ENCODE data around the gene TMEM121. TPM values are rescaled to one million over a fixed set of nuclear protein-coding genes. Genes with fewer than 3 reads are reported as not detected.

Gene TMEM121
- total and polyA plus RNA-seq, 2 of the 4 experiments (the other 2 are of a cell fraction), result 2.7 to 6.3 TPM

DNA sequence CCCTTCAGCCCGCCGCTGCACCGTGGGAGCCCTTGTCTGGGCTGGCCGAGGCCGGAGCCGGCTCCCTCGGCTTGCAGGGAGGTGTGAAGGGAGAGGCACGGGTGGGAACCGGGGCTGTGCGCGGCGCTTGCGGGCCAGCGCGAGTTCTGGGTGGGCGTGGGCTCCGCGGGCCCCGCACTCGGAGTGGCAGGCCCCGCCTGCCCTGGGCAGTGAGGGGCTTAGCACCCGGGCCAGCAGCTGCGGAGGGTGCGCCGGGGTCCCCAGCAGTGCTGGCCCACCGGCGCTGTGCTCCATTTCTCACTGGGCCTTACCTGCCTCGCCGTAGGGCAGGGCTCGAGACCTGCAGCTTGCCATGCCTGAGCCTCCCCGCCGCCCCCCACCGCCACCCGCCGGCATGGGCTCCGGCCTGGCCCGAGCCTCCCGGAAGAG, 21.4 kb downstream of the TMEM121 start:
- Histone ChIP-seq H3K4ac (ENCODE audit: low read depth, low read length) (no peak overlapping the region), H4K5ac (ENCODE audit: low read depth, low read length) (no peak overlapping the region), H3K79me1 (ENCODE audit: low read depth in 1 of 2, low read length in 2 of 2) (no peaks in the 10 kb centered on the region), H3K23ac (ENCODE audit: low read depth, low read length) (no peak overlapping the region), H3K27ac (ENCODE audit: insufficient read depth, low read length) (no peak overlapping the region), H2BK15ac (ENCODE audit: low read depth, low read length) (no peak overlapping the region), H2BK5ac (ENCODE audit: low read depth, low read length, poor library complexity, severe bottlenecking) (no peak overlapping the region), H3K36me3 (ENCODE audit: control insufficient read depth, insufficient read depth, low read length) (no peaks in the 10 kb centered on the region), H4K20me1 (ENCODE audit: insufficient read depth, low read length) (no peaks in the 10 kb centered on the region), H2BK20ac (ENCODE audit: low read depth, low read length) (no peak overlapping the region), H2BK120ac (ENCODE audit: low read depth, low read length) (no peak overlapping the region), H3K56ac (ENCODE audit: extremely low read depth, insufficient read depth, low read length) (no peak overlapping the region), H2AK9ac (replicated peaks; ENCODE audit: low read depth, low read length, poor library complexity) (no peak overlapping the region), H3K9ac (ENCODE audit: low read depth, low read length) (no peak overlapping the region), H3K9me3 (ENCODE audit: control insufficient read depth, insufficient read depth, low read length) (peaks cover 1% of the 10 kb centered on the region; the same call in 1 of the 2 replicates), H2AK5ac (ENCODE audit: low read depth, low read length) (no peak overlapping the region), H4K8ac (ENCODE audit: low read depth in 2 of 2, low read length in 2 of 2) (no peak overlapping the region), H3K4me3 (ENCODE audit: insufficient read depth, low read depth, low read length) (no peak overlapping the region), H3K9me1 (ENCODE audit: insufficient read depth, low read length) (no peaks in the 10 kb centered on the region), H3K4me1 (ENCODE audit: control insufficient read depth, insufficient read depth, low read length) (no peaks in the 10 kb centered on the region), H2AFZ (replicated peaks; ENCODE audit: low read length, poor library complexity) (no peak overlapping the region), H4K91ac (ENCODE audit: insufficient read depth, low read depth, low read length) (no peak overlapping the region), H3K27me3 (ENCODE audit: control insufficient read depth, insufficient read depth, low read length) (no peaks in the 10 kb centered on the region), H3K4me2 (ENCODE audit: low read depth, low read length) (no peak overlapping the region), H3K18ac (ENCODE audit: low read depth, low read length) (no peak overlapping the region), H3K14ac (replicated peaks; ENCODE audit: low read depth, low read length) (no peak overlapping the region)
- no peak for DNase-seq
- no peak for ATAC-seq (ENCODE audit: low read depth)
- TF ChIP-seq SMC3 (IDR thresholded peaks at IDR 0.05; ENCODE audit: low read depth, low read length) (no peak), RFX5 (IDR thresholded peaks at IDR 0.05; ENCODE audit: low read depth, low read length) (no peak), NFE2L2 (IDR thresholded peaks at IDR 0.05; ENCODE audit: low read depth, low read length) (no peak)
- POLR2A ChIA-PET (ENCODE audit: unreplicated experiment), result no interaction called here
- CTCF ChIA-PET, result interaction anchor here (1.6 kb wide), 1 partner anchor 15 kb away, joined by 3 read pairs; no protein-coding TSS in a partner anchor
- WGBS, 2 experiments (ENCODE audit: extremely low coverage in 2 of 2, insufficient read length in 1 of 2), result 88% methylated on average over 19 of the region's 38 CpGs; no CpG with 5 or more reads in 1 of the 2 experiments
- in situ Hi-C loops (cut with MboI; ENCODE audit: low sequenced_read_pairs), result no loop called here
- intact Hi-C loops (cut with micrococcal nuclease), result no loop called here
- dilution Hi-C loops (cut with HindIII; ENCODE audit: low sequenced_read_pairs, unreplicated experiment), result no loop called here
- BruUV-seq (replicated peaks), result no TSS peak

Data from IMR-90 (cell line).